ELR (cell line): ENCODE data around the gene NAAA.
"Not testable (repeated sequence)": the region's sequence is repeated elsewhere in the genome, so short reads cannot be mapped to it uniquely, and the experiment has no call there.

ENCODE experiments used
- DNase-seq: peaks from one replicate; pipeline ENCODE4 v3.0.0-alpha.2; 2015; ENCODE audit warnings: low read depth

NAAA gene

DNA sequence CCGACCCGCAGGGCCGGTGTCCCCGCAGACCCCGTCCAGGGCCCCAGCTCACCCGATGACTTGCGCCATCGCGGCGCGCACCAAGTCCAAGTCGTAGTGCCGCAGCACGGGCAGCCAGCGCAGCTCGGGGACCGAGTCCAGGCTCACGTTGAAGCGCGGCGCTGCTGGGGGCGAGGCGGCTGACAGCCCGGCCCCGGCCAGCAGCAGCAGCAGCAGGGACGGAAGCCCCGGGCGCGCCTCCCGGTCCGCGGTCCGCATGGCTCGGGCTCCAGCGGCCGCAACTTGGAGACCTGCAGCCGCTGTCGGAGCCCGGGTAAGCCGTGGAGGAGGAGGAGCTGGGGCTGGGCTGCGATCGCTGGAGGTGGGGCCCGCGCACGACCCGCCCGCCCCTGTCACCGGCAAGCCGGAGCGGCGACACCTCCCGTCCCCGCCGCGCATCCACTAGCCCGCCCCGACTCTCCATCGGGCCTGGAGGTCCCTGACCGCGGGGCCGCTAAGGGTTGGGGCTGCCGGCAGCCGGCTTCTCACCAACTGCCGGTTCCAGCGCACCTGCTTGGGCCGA is at the start of gene NAAA:
Gene NAAA, minus strand, starts transcription at position 322 of the 562 bp plus-strand sequence. Its CDS starts 64 bp downstream, at position 258.
- DNase-seq, result peak; percentile 64

DNA sequence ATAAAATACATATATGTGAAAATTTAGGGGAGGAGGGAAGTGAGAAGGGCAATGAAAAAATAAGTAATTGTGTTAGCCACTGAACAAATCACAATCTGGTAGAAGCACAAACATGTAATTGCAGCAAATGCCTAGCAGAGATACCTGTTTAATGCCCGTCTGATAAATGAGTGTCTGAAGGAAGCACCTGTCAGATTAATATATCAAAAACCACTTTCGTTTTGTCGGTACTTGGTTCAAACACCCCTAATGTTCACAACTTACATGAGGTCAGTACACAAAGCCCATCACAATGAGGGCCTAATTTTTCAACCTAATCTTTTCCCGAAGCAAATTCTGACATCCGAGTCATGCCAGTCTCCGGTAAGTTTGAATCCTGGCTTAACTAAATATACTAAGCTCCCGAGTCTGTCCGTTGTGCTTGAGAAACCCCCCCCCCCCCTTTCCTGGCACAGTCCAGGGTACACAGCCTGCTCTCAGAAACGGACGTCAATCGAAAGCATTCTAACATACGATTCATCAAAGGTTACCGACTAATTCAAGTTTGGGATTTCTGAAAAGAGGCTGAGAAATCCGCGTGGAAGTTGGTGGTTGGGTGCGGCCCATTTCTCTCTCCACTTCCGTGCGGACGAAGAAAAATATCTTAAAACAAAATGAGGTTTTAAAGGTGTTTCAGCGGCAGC is 49.2 kb upstream of the NAAA start:
- DNase-seq, result peak; percentile 15

GRCh38 chr4:75985116-75985515 is 44.3 kb upstream of the NAAA start:
- peak; percentile 96 for DNase-seq

- DNase-seq, result no peak
These were observed 39.8 kb upstream of the NAAA start for GRCh38 chr4:75980576-75980975.

DNA sequence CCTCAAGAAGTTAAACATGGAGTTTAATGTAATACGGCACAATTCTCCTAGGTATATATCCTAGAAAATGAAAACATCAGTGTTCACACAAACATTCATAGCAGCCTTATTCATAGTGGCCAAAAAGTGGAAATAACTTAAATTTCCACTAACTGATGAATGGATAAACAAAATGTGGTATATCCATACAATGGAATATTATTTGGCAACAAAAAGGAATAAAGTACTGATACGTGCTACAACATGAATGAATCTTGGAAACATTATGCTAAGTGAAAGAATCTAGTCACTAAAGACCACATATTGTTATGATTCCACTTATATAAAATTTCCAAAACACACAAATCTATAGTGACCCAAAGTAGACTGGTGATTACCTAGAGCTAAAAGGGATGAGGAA is 35.4 kb upstream of the NAAA start:
- DNase-seq, result no peak

DNA sequence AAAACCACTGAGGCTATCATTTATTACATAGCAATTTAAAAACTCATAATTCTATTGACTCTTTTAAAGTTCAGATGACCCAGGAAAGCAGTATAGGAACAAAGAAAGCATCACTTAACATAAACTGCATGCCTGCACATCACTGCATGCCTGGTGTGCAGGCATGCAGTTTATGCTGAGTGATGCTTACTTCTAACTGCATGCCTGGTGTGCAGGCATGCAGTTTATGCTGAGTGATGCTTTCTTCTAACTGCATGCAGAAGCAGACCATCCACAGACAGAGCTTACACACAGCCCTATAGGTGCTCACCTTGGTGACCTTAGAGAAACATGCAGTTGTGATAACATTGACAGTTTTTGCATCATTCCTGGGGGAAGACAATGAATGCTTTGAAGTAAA is 33.0 kb upstream of the NAAA start:
- no peak for DNase-seq

DNA sequence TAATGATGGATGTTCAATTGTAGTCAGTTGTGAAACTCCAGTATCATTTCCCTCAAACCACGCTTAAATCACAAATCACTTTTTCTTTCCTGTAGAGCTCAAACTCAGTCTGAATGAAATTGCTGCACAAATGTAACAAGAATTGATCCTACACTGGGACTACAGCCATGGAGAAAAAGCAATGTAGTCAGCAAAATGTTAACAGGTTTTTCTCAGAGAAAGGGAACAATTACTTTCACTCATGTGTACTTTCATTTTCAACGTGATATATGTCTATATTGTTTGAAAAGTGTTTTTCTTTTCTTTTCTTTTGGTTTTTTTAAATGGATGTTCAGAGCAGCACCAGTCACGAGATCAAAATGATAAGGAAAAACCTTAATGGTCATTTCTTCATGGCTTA is 27.3 kb upstream of the NAAA start:
- no peak for DNase-seq

- no peak for DNase-seq
These were observed 22.7 kb upstream of the NAAA start for GRCh38 chr4:75963558-75963957.

GRCh38 chr4:75962072-75962471 is 21.3 kb upstream of the NAAA start:
- DNase-seq, result not testable (repeated sequence)

GRCh38 chr4:75958546-75958945 is 17.7 kb upstream of the NAAA start:
- peak; percentile 20 for DNase-seq

DNA sequence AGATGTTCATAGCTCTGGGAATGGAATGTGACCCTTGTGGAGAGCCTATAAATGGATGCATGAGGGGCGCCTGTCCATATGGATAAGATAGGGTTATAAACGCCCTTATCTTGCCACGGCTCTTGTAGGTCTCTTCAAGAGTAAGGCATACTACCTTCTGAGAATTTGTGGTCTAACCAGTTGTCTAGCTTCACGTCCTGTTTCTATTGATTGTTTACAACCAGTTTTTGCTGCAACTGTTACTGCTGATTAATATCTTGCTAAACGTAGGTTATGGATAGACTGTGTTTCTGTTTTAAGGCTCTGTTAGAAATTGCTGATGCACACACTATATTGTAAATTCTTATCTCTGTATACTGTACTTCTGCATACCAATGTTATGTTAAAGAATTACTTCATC is 14.0 kb upstream of the NAAA start:
- DNase-seq, result not testable (repeated sequence)

DNA sequence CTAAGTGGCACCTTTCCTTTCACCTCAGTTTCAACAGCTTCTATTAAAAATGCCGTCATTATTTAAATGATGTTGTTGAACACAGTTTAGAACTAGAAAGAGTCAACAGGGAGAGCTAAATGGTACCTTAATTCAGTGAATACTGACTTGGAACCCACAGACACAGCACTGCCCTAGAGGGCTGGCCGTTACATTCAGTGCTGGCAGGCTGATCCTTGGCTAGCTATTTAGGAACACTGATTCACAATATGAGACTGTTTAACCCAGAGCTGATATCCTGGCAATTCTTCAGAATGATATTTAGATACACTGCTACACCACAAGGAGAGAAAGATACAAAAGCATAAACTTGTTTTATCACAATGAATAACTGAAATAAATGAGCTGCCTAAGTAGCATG is 12.7 kb upstream of the NAAA start:
- no peak for DNase-seq

DNA sequence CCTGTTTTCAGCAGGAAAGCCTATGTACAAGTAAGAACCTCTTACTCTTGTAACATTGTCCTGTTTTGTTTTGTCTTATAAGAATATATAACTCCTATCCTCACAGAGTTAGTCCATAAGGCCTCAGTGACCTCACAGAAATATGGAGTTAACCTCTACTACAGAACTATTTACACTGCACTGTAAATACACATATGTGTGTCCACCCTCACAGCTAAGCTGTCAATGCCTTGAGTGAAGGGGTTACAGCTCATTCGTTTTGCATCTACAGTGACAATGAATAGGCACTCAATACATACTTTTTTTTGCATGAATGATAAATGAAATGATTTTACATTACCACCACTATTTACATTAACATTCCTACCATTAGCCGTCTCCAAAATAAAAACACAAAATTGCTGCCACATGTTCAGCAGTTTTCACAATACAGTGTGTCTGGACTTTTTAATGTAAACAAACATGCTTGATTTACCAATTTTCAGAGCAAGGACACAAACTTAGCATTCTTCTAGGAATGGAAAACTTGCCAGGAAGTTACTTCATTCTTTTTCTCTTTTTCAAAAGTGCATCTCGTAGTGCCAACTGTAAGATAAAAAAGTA is 9.5 kb upstream of the NAAA start:
- no peak for DNase-seq

GRCh38 chr4:75948822-75949444 is 8.1 kb upstream of the NAAA start:
- DNase-seq, result no peak

DNA sequence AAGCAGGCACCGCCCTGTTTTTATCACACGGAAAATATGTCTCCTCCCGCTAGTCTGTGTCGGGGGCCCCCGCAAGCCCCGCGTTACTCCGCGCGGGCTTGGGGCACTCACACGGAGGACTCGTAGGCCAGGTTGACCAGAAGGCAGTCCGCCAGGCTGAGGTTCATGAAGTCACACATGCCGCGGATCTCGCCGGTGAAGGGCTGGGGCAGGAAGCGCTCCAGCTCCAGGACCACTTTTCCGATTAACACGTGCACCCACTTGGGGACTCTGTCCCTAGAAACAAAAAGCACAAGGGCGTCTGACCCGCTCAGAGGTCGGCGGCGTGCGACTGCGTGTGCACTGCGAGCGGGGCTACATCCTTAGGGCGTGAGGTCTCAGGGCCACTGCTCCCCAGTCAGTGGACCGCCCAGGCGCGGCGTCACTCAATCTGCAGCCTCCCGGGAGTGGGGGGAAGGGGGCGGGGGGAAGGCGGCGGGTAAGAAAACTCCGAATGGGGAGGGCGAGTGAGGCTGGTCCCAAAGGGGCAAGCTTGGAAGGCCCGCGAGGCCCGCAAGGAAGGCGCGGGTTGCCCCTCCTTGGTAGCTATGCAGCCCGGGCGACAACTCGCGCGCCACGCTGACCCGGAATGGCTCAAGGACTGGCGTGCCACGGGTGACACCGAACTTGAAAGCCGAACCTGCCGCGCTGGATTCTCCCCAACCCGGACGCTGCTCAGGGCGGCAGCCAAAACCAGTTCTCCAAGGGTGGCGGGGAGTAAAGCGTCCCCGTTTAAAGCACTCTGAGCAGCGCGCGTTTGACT is 722 bp downstream of the NAAA start:
- DNase-seq, result peak; percentile 71

GRCh38 chr4:75935628-75936027 is 5.2 kb downstream of the NAAA start:
- no peak for DNase-seq

DNA sequence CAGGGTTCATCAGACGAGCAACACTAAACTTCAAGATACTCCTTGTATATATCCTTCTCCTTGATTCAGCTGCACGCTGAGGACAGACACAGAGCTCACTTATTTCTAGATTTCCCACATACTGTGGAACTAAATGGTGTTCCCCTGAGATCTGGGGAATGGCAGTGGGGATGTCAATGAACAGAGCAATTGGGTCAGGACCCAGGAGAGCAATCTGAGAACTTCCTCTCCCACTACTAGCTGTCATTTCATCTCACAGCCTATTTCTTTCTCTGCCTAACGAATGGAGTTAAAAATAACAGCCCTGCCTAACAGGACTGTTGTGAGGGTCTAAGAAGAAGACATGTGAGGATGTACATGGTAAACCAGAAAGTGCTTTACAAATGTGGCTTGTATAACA is 10.7 kb downstream of the NAAA start:
- no peak for DNase-seq

DNA sequence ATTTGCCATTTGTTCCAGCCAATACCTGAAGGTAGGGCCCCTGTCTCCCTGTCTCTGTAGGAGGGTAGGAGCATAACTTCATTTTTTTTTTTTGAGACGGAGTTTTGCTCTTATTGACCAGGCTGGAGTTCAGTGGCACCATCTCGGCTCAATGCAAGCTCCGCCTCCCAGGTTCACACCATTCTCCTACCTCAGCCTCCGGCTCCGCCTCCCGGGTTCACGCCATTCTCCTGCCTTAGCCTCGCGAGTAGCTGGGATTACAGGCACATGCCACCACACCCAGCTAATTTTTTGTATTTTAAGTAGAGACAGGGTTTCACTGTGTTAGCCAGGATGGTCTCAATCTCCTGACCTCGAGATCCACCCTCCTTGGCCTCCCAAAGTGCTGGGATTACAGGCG is 15.9 kb downstream of the NAAA start:
- DNase-seq, result not testable (repeated sequence)

DNA sequence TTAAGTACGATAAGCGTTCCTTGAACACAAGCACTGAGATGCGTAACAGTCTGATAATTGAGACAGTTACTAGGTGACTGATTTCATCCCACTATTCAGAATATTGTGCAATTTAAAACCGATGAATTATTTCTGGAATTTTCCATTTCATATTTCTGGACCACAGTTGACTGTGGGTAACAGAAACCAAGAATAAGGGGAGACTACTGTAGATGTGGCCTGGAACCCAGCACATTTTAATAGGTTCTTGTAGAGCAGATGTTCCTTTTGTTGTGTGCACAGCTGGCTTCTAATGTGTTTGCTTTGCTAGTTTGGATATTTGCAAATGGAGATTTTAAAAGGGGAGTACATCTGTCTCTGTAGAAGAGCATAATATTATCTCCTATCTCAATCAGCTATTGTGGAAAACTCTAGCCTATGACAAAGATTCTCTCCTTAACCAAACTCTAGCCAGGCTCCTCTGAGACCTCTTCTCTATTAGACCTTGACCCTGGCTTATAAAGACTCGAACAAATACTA is 16.4 kb downstream of the NAAA start:
- DNase-seq, result no peak

- DNase-seq, result no peak
These were observed 18.2 kb downstream of the NAAA start for GRCh38 chr4:75922588-75922987.

DNA sequence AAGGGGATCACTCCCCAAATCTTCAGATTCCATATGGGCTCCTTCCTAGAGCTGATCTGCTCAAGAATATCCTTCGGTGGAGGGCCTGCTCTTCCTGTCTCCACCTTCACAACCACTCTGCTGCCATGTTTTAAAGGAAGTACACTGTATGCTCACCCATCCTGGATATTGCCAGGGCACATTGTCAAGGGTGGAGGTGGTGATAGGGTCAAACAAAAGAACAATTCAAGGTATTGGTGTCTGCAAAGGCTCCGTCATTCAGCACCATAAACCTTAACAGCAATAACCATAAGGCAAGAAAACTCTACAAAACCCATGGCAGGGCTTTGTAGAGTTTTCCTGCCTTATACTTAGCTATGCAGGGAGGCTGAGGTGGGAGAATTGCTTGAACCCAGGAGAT is 18.9 kb downstream of the NAAA start:
- no peak for DNase-seq

DNA sequence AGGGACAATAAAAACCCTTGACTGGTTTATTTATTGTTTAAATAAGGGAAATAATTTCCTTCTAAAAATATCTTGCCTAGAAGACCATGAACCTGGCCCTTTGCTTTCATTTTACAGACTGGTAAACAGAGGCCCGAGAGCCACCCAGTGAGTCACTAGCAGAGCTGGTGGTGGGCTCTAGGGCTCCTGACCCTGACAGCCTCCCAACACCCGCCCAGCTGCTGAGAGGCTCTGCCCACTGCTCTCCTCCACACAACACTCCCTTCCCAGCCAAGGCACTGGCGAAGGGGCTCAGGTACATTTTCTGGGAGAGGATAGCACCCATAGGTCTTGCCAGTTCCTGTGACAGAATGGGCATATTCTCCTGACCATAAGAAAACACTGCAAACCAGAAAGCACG is 20.5 kb downstream of the NAAA start:
- DNase-seq, result no peak
